Activated naive CD4-positive, alpha-beta T cell (primary cell): ENCODE results near the gene SPG7.

Experiments used
- DNase-seq, 4 experiments: peaks; one replicate each; lab custom pipeline; 2025; lab: John Stamatoyannopoulos, UW

Gene SPG7

DNA sequence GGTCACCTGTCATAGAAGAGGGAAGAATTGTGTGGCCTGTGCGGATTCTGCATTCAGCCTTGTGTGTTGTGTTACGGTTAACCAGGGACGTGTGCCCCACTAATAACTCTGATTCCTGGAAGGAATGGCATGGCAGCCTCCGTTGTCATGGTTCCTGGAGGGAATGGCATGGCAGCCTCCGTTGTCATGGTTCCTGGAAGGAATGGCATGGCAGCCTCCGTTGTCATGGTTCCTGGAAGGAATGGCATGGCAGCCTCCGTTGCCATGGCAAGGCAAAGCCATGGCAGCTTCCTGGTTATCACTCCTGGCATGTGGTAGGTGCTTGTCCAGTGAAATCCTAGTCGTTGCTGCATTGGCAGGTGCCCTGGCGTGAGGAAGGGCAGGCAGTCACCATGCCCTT, 8.9 kb downstream of the SPG7 start:
- DNase-seq = no peak

DNA sequence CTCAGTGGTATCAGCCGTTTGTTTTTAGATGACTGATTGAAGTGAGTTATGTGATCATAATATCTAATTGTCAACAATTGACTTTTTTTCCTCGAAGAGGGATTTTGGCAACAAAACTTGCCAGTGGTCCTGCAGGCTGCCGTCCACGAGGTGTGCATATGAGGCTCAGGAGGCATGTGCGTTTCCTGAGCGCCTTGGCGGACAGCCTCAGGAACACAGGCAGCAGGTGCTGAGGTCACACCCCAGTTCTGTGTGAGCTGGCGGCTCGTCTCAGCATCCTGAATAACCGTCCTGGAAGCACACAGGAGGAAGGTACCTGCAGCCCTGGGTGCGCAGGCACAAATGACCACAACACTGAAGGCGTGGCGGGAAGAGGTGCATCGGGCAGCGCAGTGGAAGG, 11.7 kb downstream of the SPG7 start:
- no peak for DNase-seq

DNA sequence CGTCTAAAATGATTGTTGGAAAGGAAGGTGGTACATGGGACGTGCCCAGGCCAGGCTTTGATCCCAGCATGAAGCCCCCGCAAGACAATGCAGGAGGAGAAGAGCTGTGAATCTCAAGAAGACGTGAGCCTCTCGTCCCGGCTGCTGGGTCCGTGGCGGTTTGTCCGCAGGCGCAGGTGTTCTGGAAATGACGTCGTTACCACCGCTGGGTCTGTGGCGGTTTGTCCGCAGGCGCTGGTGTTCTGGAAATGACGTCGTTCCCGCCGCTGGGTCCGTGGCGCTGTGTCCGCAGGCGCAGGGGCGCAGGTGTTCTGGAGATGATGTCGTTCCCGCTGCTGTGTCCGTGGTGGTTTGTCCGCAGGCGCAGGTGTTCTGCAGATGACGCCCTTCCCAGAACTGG, 14.1 kb downstream of the SPG7 start:
- DNase-seq = no peak

DNA sequence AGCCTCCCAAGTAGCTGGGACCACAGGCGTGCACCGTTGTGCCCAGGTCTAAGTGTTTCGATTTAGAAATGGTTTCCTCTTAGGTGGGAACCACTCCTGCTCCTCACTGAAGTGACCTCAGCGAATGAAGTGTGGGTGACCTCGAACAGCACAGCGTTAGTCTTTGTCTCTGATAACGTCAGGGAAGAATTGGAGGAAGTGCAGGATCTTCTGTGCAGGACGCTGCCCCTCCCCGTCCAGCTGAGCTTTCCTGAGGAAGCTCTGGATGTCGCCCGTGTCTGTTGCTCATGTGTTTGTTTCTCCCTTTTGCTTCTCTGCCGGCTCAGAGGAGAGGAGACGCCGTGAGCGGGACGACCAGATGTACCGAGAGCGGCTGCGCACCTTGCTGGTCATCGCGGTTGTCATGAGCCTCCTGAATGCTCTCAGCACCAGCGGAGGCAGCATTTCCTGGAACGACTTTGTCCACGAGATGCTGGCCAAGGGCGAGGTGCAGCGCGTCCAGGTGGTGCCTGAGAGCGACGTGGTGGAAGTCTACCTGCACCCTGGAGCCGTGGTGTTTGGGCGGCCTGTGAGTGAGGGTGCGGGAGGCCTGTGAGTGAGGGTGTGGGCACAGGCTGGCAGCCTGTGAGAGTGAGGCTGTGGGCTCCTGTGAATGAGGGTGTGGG, 15.6 kb downstream of the SPG7 start:
- no peak for DNase-seq

DNA sequence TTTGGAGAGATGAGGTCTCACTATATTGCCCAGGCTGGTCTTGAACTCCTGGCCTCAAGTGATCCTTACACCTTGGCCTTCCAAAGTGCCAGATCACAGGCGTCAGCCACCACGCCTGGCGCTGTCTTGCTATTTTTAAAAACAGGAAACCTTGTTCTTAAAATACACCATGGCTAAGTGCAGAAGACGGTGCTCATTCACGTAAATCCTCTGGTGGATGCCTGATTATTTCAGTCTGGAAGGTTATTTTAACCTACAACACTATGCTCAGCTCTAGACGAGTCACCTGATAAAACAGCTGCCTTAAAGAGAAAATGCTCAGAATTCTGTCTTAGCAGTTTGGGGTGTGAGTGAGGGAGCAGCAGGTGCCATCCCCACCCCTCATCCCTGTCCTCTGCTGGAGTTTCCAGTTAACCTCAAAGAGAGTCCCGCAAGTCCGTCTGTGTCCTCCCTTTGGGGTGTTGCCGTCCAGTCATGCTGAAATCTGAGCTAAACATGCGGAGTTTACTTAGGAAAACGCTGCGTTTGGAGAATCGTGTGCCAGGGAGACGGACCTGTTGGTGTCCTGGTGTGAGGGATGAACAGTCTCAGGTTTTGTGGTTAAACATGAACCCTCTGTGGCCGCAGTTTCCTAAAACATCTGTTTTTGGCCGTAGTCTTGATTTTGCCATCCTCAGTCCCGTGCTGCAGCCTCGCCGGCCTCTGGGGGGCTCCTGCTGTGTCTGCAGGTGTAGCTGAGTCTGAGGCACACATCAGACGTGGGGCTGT, 17.1 kb downstream of the SPG7 start:
- no peak for DNase-seq

DNA sequence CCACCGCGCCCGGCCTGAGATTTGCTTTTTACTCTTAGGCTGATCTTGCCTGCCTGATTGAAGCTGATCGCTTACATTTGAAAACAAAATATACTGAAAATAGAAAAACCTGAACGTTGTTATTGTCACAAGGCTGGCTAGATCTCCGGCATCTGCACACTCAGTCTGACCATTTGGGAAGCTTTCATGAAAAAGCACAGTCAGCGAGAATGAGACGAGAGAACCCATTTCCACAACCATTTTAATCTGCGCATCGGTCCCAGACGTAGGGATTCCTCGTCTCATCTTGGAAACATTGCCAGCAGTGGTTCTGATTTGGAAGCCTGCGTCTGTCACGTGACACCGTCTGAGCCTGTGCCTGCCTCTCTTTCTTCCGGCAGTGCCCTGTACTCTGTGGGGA, 20.9 kb downstream of the SPG7 start:
- no peak for DNase-seq

DNA sequence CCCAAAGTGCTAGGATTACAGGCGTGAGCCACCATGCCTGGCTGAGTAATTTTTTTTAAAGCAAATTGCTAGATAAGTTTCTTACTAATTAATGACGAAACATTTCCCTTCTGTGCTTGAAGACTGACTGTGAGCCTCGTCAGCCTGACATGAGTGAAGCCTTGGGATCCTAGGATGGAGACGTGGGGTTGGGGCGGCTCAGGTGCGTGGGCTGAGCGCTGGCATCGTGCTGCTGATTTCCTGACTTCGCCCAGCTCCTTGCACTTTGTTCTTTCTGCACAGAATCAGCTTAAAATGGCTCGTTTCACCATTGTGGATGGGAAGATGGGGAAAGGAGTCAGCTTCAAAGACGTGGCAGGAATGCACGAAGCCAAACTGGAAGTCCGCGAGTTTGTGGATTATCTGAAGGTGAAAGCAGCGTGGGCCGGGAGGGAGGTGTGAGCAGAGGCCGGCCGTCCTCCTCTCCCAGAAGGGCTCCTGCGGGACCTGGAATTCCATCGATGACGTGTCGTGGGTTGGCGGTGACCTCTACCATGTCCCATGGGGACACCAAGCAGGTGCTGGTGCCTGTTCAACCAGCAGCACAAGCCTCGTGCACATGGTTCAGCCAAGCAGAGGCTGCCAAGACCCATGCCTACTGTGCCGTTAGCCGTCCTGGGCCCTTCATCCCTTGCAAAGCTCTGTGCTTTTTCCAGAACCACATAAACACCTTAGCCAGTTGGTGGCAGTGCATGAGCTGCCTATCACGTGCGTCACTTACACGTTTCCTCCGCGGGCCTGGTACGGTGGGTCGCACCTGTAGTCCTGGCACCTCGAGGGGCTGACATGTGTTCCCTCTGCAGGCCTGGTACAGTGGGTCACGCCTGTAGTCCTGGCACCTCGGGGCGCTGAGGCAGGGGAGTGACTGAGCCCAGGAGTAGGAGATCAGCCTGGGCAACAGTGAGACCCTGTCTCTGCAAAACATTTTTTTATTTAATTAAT, 22.5 kb downstream of the SPG7 start:
- no peak for DNase-seq

DNA sequence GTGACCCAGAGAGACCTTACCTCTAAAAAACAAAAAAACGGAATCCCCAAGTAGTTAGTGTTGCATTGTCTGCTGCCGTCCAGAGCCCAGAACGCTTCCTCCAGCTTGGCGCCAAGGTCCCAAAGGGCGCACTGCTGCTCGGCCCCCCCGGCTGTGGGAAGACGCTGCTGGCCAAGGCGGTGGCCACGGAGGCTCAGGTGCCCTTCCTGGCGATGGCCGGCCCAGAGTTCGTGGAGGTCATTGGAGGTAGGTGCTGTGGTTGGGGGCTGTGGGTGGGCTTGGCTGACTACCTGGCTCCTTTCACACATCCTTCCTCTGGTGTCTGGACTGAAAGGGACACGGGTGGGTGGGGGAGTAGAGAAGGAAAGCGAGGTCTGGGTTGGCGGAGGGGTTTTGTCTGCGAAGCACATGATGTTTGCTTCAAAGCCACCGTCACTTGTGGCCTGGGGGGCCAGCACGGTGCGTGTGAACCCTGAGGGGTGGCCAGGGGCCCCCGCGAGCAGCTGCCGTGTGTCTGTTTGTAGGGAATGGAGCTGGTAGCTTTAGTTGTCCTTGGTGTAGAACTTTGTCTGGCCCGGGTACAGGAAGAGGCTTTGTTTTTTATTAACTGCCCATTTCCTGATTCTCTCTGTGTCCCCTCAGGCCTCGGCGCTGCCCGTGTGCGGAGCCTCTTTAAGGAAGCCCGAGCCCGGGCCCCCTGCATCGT, 23.8 kb downstream of the SPG7 start:
- DNase-seq = no peak

DNA sequence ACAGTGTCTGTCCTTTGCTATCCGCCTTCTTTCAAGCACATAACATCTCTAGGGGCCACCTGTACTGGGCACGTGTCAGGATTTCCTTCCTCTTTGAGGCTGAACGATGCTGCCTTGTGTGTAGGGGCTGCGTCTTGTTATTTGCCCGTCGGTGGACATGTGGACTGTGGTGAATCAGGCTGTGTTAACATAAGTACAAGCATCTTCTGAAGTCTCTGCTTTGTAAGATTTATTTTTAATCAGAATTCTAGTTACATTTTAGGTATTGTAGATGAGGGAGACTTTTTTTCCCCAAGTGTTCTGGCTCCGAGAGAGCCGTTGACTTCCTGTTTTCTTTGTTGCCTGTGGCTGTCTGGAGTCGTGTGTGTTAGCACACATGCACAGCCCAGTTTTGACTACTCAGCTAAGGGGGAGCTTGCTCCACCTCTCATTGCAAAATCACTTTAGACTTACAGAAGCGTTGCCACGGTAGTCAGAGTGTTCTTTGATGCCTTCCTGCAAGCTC, 26.1 kb downstream of the SPG7 start:
- peak in 2 of 4 experiments; percentile 25 to 38 for DNase-seq

DNA sequence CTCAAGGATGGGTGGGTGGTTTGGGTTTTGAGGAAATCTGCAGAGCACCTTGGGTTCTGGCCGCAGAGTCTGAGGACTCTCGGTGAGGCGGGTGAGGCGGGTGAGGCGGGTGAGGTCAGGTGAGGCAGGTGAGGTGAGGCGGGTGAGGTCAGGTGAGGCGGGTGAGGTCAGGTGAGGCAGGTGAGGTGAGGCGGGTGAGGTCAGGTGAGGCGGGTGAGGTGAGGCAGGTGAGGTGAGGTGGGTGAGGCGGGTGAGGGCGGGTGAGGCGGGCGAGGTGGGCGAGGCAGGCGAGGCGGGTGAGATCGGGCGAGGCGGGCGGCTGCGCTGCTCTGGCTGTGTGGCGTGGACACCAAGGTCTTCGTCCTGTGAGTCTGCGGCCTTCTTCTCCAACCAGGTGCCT, 28.2 kb downstream of the SPG7 start:
- no peak for DNase-seq

DNA sequence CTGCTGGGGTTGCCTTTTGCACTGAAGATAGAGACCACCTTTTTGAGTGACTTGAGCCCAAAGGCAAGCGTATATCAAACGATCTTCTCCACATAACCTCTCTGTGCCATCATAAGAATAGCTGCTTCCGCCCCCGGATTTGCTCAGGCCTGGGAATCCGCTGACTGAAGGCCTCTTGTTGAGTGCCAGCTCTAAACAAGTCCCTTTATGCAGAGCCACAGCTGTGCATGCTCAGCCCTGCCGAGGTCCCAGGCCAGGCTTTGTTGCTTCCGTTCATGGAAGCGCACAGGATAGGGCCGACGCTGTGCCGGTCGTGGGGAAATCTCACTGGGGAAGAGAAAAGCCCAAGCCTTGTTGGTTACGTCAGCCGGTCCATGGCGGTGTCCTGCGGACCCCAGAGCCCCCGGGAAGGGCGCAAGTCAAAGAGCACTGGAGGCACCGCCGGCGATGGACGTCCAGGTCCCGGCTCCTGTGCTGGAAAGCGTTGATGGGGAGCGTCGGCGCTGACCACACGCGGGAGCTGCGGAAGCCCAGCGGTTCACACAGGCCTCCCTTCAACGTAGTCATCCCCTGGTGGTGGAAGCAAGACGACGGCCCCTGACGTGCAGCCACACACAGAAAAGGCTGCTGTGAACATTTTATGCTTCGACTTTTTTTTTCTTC, 28.8 kb downstream of the SPG7 start:
- DNase-seq = no peak

DNA sequence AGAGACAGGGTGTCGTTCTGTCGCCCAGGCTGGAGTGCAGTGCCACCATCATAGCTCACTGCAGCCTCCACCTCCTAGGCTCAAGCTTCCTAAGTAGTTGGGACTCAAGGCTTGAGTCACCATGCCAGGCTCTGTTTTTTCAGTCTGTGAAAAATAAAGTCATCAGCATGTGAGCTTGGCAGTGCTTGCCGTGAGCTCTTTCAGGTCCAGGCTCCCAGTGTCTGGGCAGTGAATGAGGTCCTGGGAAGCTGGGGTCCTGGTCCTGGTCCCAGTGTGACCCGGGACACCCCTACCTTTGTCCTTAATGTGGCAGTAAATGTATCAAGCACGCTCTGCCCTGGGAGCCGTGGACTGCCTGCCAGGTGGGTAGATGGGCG, 29.3 kb downstream of the SPG7 start:
- no peak for DNase-seq

DNA sequence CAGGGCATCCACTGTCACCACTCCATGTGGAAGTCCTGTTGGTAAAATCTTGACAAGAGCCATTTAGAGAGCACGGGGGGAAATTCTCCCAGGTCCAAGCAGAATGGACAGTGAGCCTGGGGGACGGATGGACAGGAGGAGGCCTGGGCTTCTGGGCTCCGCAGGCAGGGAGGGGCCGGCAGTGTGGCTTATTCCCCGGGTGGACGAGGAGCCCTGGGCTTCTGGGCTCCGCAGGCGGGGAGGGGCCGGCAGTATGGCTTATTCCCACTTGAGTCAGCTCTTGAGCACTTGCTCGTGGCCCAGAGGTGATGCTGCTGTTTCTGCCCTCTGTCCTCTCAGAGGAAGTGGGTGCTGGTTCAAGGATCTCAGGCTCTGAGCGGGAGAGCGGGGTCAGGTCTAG, 30.1 kb downstream of the SPG7 start:
- no peak for DNase-seq

DNA sequence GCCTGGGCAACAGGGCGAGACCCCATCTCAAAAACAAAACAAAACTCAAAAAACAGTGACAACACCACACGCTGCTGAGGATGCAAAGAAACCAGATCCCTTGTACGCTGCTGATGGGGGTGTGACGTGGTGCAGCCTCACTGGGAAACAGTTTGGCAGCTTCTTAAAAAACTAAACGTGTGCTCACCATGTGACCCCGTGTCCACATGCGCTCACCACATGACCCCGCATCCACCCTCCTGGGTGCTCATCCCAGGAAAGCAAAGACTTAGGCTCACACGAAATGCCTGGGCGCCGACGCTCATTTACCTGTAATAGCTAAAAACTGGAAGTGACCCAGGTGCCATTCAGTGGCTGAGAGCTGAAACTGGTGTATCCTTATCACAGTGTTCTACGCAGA, 32.4 kb downstream of the SPG7 start:
- no peak for DNase-seq

DNA sequence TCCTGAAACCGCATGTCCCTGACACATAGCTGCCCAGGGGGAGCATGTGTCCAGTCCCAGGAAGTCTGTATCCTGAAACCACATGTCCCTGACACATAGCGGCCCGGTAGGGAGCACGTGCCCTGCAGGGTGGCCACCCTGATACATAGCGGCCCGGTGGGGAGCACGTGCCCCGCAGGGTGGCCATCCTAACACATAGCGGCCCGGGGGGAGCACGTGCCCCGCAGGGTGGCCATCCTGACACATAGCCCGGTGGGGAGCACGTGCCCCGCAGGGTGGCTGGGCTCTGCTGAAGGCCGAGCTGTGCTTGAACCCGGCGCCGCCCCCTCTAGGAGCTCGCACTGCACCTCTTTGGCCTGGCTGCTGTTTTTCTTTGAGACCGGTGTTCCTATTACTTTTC, 33.6 kb downstream of the SPG7 start:
- DNase-seq = no peak

DNA sequence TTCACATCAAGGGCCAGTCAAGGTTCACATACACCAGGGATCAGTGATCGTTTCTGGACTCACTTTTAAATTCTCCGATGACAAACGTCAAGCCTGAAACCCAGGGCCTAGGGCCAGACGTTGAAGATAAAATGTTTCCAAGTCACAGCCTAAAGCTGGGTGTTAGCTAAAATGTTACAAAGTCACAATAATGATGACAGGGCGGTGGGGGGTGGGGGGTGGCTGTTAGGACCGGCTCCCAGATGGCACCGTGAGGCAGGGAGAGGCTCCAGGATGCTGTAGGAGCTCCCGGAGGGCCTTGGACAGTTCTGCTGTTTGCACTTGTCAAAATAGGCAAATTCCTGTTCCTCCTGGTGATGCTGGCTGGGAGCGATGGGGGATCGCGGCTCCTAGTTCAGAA, 35.9 kb downstream of the SPG7 start:
- no peak for DNase-seq

DNA sequence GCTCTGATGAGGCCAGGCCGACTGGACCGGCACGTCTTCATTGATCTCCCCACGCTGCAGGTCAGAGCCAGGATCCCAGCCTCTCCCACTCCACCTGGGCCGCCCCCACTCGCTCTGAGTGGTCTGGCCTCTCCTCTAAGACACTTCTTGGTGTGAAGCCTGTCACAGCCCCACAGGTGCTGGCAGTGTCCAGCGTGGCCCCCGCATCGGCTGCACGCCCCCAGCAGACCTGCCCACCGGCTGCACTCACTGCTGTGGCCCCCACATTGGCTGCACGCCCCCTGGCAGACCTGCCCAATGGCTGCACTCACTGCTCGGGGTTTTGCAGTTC, 36.5 kb downstream of the SPG7 start:
- DNase-seq = no peak

DNA sequence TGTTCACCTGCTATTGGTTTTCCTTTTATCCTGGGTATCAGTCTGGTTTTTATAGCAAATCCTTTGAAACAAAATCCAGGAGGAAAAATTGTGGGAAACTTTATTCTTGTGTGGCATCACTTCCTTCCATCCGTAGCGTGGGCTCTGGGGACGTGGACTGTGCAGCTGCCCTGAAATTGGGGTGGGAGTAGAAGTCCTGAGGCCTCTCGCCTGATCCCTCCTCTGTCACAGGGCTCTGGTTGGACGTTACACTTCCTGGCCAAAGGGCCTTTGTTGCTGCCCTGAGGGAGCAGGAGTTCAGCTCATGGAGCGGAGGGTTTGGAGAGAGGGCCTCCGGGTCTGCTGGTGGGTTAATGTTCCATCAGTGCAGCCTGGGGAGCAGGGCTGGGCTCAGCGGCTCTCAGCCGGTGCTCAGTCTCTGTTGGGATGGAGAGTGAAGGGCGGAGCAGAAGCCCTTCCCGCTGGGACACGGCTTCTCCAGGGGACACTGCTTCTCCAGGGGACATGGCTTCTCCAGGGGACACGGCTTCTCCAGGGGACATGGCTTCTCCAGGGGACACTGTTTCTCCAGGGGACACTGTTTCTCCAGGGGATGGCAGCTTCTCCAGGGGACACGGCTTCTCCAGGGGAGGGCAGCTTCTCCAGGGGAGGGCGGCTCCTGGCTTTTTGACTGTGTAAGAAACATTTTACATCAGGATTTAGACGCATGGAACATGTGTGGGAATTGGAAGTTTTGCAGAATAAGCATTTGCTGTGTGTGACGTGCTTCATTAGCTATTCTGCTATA, 37.0 kb downstream of the SPG7 start:
- no peak for DNase-seq

DNA sequence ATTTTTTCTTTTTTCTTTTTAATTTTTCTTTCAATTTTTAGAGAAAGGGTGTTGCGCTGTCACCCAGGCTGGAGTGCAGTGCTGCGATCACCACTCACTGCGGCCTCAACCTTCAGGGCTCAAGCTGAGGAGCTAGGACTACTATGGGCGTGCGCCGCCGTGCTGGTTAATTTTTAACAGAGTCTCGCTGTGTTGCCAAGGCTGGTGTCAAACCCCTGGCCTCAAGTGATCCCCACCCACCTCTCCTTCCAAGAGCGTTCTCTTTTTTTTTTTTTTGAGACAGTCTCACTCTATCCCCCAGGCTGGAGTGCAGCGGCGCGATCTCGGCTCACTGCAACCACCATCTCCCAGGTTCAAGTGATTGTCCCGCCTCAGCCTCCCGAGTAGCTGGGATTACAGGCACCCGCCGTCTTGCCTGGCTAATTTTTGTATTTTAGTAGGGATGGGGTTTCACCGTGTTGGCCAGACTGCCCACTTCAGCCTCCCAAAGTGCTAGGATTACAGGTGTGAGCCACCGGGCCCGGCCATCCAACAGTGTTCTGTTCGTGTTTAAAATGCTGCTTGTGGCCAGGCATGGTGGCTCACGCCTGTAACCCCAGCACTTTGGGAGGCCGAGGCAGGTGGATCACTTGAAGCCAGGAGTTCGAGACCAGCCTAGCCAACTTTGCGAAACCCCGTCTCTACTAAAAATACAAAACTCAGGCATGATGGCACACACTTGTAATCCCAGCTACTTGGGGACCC, 37.8 kb downstream of the SPG7 start:
- no peak for DNase-seq

DNA sequence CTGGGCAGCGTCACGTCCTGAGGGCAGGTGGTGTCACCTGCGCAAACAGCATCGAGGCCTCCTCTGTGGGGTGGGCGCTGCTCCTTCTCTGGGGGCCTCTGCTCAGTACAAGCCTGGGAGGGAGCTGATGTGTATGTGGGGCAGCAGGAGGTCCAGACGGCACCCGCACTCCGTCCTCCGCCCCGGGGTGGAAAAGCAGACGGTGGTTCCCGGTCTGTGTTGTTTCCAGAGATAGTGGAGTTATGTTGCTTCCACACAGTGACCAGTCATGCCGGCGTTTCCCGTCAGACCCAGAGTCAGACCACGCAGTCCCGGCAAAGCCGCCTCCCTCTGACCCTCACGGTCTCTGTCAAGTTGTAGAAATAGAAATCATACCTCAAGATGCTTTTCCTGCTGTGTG, 38.6 kb downstream of the SPG7 start:
- DNase-seq = no peak
